Measurements from ENCODE around the gene HIVEP3.
"Not testable (repeated sequence)": the region's sequence is repeated elsewhere in the genome, so short reads cannot be mapped to it uniquely, and the experiment has no call there.

HIVEP3 gene

GRCh38 chr1:41704196-41704595, 214.5 kb downstream of the HIVEP3 start:
- H3K9ac ChIP-seq: no peak overlapping the region
- H3K4me2 ChIP-seq: peak overlapping the region in 1 of 11 experiments; percentile 13; a peak in 1 of 22 replicates
- peaks cover 12 to 27% (median 20%) of the 10 kb centered on the region in 11 experiments; a peak in 21 of 22 replicates for H3K27me3 ChIP-seq
- H3K4me3 ChIP-seq: no peak overlapping the region
- H4K20me1 ChIP-seq: no peaks in the 10 kb centered on the region
- TF ChIP-seq Cebpa-rat (IDR thresholded peaks at IDR 0.05): no peak
- no peaks in the 10 kb centered on the region for H3K36me3 ChIP-seq
- H3K4me1 ChIP-seq: peaks cover 20 to 33% (median 28%) of the 10 kb centered on the region in 10 experiments
- no peak overlapping the region for H3K27ac ChIP-seq
- H3K9me3 ChIP-seq (replicated peaks in 1 of 11): no peaks in the 10 kb centered on the region

GRCh38 chr1:41702771-41703170, 216.0 kb downstream of the HIVEP3 start:
- no peak overlapping the region for H3K4me2 ChIP-seq
- no peaks in the 10 kb centered on the region for H4K20me1 ChIP-seq
- no peak overlapping the region for H3K27ac ChIP-seq
- peaks cover 6 to 19% (median 14%) of the 10 kb centered on the region in 10 experiments for H3K4me1 ChIP-seq
- H3K9me3 ChIP-seq (replicated peaks in 1 of 11): no peaks in the 10 kb centered on the region
- peaks cover 12 to 24% (median 18%) of the 10 kb centered on the region in 11 experiments; a peak in 21 of 22 replicates for H3K27me3 ChIP-seq
- H3K9ac ChIP-seq: no peak overlapping the region
- no peak overlapping the region for H3K4me3 ChIP-seq
- H3K36me3 ChIP-seq: no peaks in the 10 kb centered on the region
- TF ChIP-seq Cebpa-rat (IDR thresholded peaks at IDR 0.05): 0 out of 22 replicates have a peak, but pooled peaks of 1 of the 11 experiments have one; percentile 11

- H3K4me2 ChIP-seq: no peak overlapping the region; a peak in 1 of 22 replicates
- no peak overlapping the region for H3K9ac ChIP-seq
- H4K20me1 ChIP-seq: no peaks in the 10 kb centered on the region
- H3K4me1 ChIP-seq: peaks cover 0 to 20% (median 16%) of the 10 kb centered on the region in 10 experiments; a peak in 17 of 20 replicates
- no peak overlapping the region for H3K4me3 ChIP-seq
- no peaks in the 10 kb centered on the region for H3K9me3 ChIP-seq (replicated peaks in 1 of 11)
- peaks cover 0 to 7% (median 3%) of the 10 kb centered on the region in 11 experiments; a peak in 6 of 22 replicates for H3K27me3 ChIP-seq
- no peaks in the 10 kb centered on the region for H3K36me3 ChIP-seq
- TF ChIP-seq Cebpa-rat (IDR thresholded peaks at IDR 0.05): no peak
- no peak overlapping the region for H3K27ac ChIP-seq
Observed at GRCh38 chr1:41700986-41701535, 217.7 kb downstream of the HIVEP3 start.

- no peak overlapping the region for H3K27ac ChIP-seq
- no peaks in the 10 kb centered on the region for H3K9me3 ChIP-seq (replicated peaks in 1 of 11)
- no peak overlapping the region for H3K9ac ChIP-seq
- H3K4me1 ChIP-seq: peaks cover 3 to 25% (median 21%) of the 10 kb centered on the region in 10 experiments
- 0 out of 22 replicates have a peak, but pooled peaks cover 0 to 2% (median 0%) of the 10 kb centered on the region in 11 experiments for H3K27me3 ChIP-seq
- H3K4me2 ChIP-seq: no peak overlapping the region; a peak in 1 of 22 replicates
- no peaks in the 10 kb centered on the region for H3K36me3 ChIP-seq
- TF ChIP-seq Cebpa-rat (IDR thresholded peaks at IDR 0.05): no peak
- H4K20me1 ChIP-seq: no peaks in the 10 kb centered on the region
- no peak overlapping the region for H3K4me3 ChIP-seq
Observed at GRCh38 chr1:41700581-41700980, 218.1 kb downstream of the HIVEP3 start.

- Histone ChIP-seq H3K36me3 (no peaks in the 10 kb centered on the region), H3K27ac (no peak overlapping the region), H3K4me1 (peaks cover 10 to 32% (median 28%) of the 10 kb centered on the region in 10 experiments), H3K4me2 (no peak overlapping the region), H3K9me3 (replicated peaks in 1 of 11) (no peaks in the 10 kb centered on the region), H3K9ac (no peak overlapping the region), H3K27me3 (no peaks in the 10 kb centered on the region), H4K20me1 (no peaks in the 10 kb centered on the region), H3K4me3 (no peak overlapping the region)
- TF ChIP-seq Cebpa-rat (IDR thresholded peaks at IDR 0.05): no peak
Observed at GRCh38 chr1:41699861-41700248, 218.9 kb downstream of the HIVEP3 start.

- Histone ChIP-seq H3K27ac (no peak overlapping the region), H3K36me3 (no peaks in the 10 kb centered on the region), H3K4me1 (peaks cover 13 to 35% (median 32%) of the 10 kb centered on the region in 10 experiments), H3K27me3 (no peaks in the 10 kb centered on the region), H3K9ac (no peak overlapping the region), H3K4me3 (no peak overlapping the region), H3K4me2 (no peak overlapping the region), H4K20me1 (no peaks in the 10 kb centered on the region), H3K9me3 (replicated peaks in 1 of 11) (no peaks in the 10 kb centered on the region)
- TF ChIP-seq Cebpa-rat (IDR thresholded peaks at IDR 0.05): no peak
Observed at GRCh38 chr1:41698916-41699860, 219.5 kb downstream of the HIVEP3 start.

- Histone ChIP-seq H3K4me3 (no peak overlapping the region), H3K27ac (peak overlapping the region in 3 of 11 experiments; percentile 9 to 34 (median 13); a peak in 4 of 22 replicates), H3K4me2 (peak overlapping the region in 9 of 11 experiments; percentile 45 to 73 (median 60); a peak in 18 of 22 replicates), H3K4me1 (peaks cover 20 to 36% (median 32%) of the 10 kb centered on the region in 10 experiments), H4K20me1 (no peaks in the 10 kb centered on the region), H3K9ac (peak overlapping the region in 2 of 11 experiments; percentile 16 to 24; a peak in 2 of 22 replicates), H3K27me3 (no peaks in the 10 kb centered on the region), H3K9me3 (replicated peaks in 1 of 11) (no peaks in the 10 kb centered on the region), H3K36me3 (no peaks in the 10 kb centered on the region)
- TF ChIP-seq Cebpa-rat (IDR thresholded peaks at IDR 0.05): no peak
Observed at GRCh38 chr1:41696381-41696780, 222.3 kb downstream of the HIVEP3 start.

GRCh38 chr1:41695118-41695745, 223.5 kb downstream of the HIVEP3 start:
- H3K27me3 ChIP-seq: no peaks in the 10 kb centered on the region
- no peak overlapping the region for H3K4me3 ChIP-seq
- H3K9me3 ChIP-seq (replicated peaks in 1 of 11): no peaks in the 10 kb centered on the region
- H4K20me1 ChIP-seq: no peaks in the 10 kb centered on the region
- H3K4me2 ChIP-seq: peak overlapping the region; percentile 45 to 73 (median 60)
- no peaks in the 10 kb centered on the region for H3K36me3 ChIP-seq
- TF ChIP-seq Cebpa-rat (IDR thresholded peaks at IDR 0.05): no peak
- peak overlapping the region in 4 of 11 experiments; percentile 8 to 35 (median 13); a peak in 4 of 22 replicates for H3K9ac ChIP-seq
- peak overlapping the region in 8 of 11 experiments; percentile 9 to 54 (median 38); a peak in 13 of 22 replicates for H3K27ac ChIP-seq
- peaks cover 22 to 39% (median 32%) of the 10 kb centered on the region in 10 experiments for H3K4me1 ChIP-seq

GRCh38 chr1:41691966-41692365, 226.8 kb downstream of the HIVEP3 start:
- H3K36me3 ChIP-seq; H3K27ac ChIP-seq; H3K4me3 ChIP-seq; H3K9me3 ChIP-seq (replicated peaks in 1 of 11); H4K20me1 ChIP-seq; H3K27me3 ChIP-seq; H3K9ac ChIP-seq: not testable (repeated sequence)
- peak overlapping the region in 2 of 11 experiments; percentile 9 to 17; a peak in 2 of 22 replicates for H3K4me2 ChIP-seq
- peaks cover 45 to 70% (median 56%) of the 10 kb centered on the region in 10 experiments for H3K4me1 ChIP-seq
